H1 (cell line): ENCODE results near the gene PTPRG. TPM values are rescaled to one million over a fixed set of nuclear protein-coding genes. Genes with fewer than 3 reads are reported as not detected.

Experiments
- EP300 ChIP-seq, 2 experiments: IDR thresholded peaks; 1 replicate in 1 of 2; 2 replicates in 1 of 2; pipeline ENCODE4 v1.6.1; 2011 to 2012; ENCODE audit warnings: low read depth in 2 of 2, low read length in 2 of 2, mild to moderate bottlenecking in 2 of 2, borderline replicate concordance in 1 of 2, inconsistent platforms in 1 of 2, moderate library complexity in 1 of 2
- POLR2AphosphoS5 ChIP-seq: IDR thresholded peaks from 2 replicates; pipeline ENCODE4 v1.6.1; 2011; ENCODE audit warnings: low read depth, low read length
- SRF ChIP-seq: IDR thresholded peaks from 2 replicates; pipeline ENCODE4 v1.6.1; 2011; ENCODE audit warnings: mild to moderate bottlenecking, low read depth, low read length, moderate library complexity
- polyA plus RNA-seq, 7 experiments: library from polyadenylated mRNA; depleted of rRNA in 3 of 7; stranded (reverse) in 5 of 7; unstranded in 2 of 7; fragments of >200 nt in 5 of 7; fragments of 200-250 nt in 2 of 7; gene quantifications; 1 replicate in 5 of 7; 2 replicates in 1 of 7; 4 replicates in 1 of 7; pipeline versions ENCODE4 v1.2.1 to v1.2.3, GENCODE V29; 2011 to 2013; ENCODE audit warnings: missing spikeins in 2 of 7, mixed read lengths in 2 of 7
- total RNA-seq: library from RNA; stranded (reverse); fragmentation: NEBNext Ultra II Directional; extraction: Animal tissue kit (Norgen Biotek cat#: 25700); gene quantifications from 2 replicates; pipeline ENCODE4 v1.2.1, GENCODE V29; 2021

Gene PTPRG
- total and polyA plus RNA-seq, 2 of the 8 experiments (the other 6 are each of a cell fraction or from before 2014, with no cell fraction given) = 23.3 to 96.2 TPM

GRCh38 chr3:62095756-62096155 is 534.4 kb downstream of the PTPRG start (continued):
- TF ChIP-seq EP300 (IDR thresholded peaks at IDR 0.05; ENCODE audit: borderline replicate concordance in 1 of 2, low read depth in 2 of 2, low read length in 2 of 2) (no peak), SRF (no peak), POLR2AphosphoS5 (no peak)
